Endothelial cell (in vitro differentiated cells): ENCODE measurements around the gene MS4A2. TPM values are rescaled to one million over a fixed set of nuclear protein-coding genes. Genes with fewer than 3 reads are reported as not detected.

Source experiments
- DNase-seq: peaks from one replicate; pipeline ENCODE4 v3.0.0; 2021; ENCODE audit warnings: low spot score
- H3K27ac Mint-ChIP-seq: one replicate; pipeline ENCODE4 v1.8.0; 2021; ENCODE audit warnings: mixed read lengths, inconsistent platforms; ENCODE audit not compliant: unreplicated experiment
- H3K27me3 Mint-ChIP-seq: one replicate; pipeline ENCODE4 v1.8.0; 2021; ENCODE audit warnings: mild to moderate bottlenecking, moderate library complexity, mixed read lengths, inconsistent platforms; ENCODE audit not compliant: unreplicated experiment
- H3K36me3 Mint-ChIP-seq: one replicate; pipeline ENCODE4 v1.8.0; 2021; ENCODE audit warnings: mild to moderate bottlenecking, low read depth, mixed read lengths, inconsistent platforms; ENCODE audit not compliant: unreplicated experiment
- H3K4me1 Mint-ChIP-seq: one replicate; pipeline ENCODE4 v1.8.0; 2021; ENCODE audit warnings: mild to moderate bottlenecking, mixed read lengths, inconsistent platforms; ENCODE audit not compliant: unreplicated experiment
- H3K4me3 Mint-ChIP-seq: one replicate; pipeline ENCODE4 v1.8.0; 2021; ENCODE audit warnings: mild to moderate bottlenecking, mixed read lengths, inconsistent platforms; ENCODE audit not compliant: unreplicated experiment
- H3K9me3 Mint-ChIP-seq: one replicate; pipeline ENCODE4 v1.8.0; 2021; ENCODE audit warnings: mixed read lengths, inconsistent platforms; ENCODE audit not compliant: unreplicated experiment
- total RNA-seq: library from RNA; stranded (reverse); fragmentation: NEBNext Ultra II Directional; extraction: Animal tissue kit (Norgen Biotek cat#: 25700); gene quantifications from one replicate; pipeline ENCODE4 v1.2.1, GENCODE V29; 2021; ENCODE audit not compliant: unreplicated experiment
- TF ChIP-seq, protein P1 (sequence below): fragments of 200-600 bp; sonication (generic); IDR thresholded peaks from one replicate; pipeline ENCODE4 v1.5.0; 2021; ENCODE audit warnings: antibody characterized with exemption; ENCODE audit not compliant: unreplicated experiment

The MS4A2 gene
- total RNA-seq, 1 donor from 2014 or later = 0.10 TPM

DNA sequence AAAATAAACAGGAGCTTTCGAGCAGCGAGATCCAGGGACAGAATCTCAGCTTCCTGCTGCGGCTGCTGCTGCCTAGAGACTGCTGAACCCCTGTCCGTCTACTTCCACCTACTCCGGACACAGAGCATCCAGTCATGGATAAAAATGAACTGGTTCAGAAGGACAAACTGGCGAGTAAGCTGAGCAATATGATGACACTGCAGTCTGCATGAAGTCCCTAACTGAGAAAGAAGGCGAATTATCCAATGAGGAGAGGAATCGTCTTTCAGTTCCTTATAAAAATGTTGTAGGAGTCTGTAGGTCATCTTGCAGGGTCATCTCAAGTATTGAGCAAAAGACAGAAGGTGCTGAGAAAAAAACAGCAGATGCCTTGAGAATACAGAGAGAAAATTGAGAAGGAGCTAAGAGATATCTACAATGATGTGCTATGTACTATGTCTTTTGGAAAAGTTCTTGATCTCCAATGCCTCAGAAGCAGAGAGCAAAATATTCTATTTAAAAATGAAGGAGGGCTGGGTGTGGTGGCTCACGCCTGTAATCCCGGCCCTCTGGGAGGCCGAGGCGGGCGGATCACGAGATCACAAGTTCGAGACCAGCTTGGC lies 11.1 kb upstream of the MS4A2 start:
- Mint-ChIP-seq H3K4me1 (peaks cover 6% of the 10 kb centered on the region), H3K27ac (no peak overlapping the region), H3K9me3 (no peaks in the 10 kb centered on the region), H3K4me3 (no peak overlapping the region), H3K36me3 (no peaks in the 10 kb centered on the region), H3K27me3 (peaks cover 3% of the 10 kb centered on the region)
- TF ChIP-seq, protein P1, sequence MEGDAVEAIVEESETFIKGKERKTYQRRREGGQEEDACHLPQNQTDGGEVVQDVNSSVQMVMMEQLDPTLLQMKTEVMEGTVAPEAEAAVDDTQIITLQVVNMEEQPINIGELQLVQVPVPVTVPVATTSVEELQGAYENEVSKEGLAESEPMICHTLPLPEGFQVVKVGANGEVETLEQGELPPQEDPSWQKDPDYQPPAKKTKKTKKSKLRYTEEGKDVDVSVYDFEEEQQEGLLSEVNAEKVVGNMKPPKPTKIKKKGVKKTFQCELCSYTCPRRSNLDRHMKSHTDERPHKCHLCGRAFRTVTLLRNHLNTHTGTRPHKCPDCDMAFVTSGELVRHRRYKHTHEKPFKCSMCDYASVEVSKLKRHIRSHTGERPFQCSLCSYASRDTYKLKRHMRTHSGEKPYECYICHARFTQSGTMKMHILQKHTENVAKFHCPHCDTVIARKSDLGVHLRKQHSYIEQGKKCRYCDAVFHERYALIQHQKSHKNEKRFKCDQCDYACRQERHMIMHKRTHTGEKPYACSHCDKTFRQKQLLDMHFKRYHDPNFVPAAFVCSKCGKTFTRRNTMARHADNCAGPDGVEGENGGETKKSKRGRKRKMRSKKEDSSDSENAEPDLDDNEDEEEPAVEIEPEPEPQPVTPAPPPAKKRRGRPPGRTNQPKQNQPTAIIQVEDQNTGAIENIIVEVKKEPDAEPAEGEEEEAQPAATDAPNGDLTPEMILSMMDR = no peak
- no peak for DNase-seq

DNA sequence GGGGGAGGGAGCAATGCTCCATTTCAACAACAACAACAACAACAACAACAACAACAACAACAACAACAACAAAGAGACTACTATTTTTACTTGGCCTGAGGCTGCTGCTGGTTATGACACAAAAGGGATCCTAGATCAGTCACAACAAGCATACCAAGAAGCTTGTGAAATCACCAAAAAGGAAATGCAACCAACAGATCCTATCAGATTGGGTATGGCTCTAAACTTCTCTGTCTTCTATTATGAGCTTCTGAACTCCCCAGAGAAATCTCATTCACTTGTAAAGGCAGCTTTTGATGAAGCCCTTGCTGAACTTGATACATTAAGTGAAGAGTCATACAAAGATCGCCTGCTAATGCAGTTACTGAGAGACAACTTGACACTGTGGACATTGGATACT lies 10.5 kb upstream of the MS4A2 start:
- Mint-ChIP-seq H3K36me3 (no peaks in the 10 kb centered on the region), H3K27me3 (peaks cover 3% of the 10 kb centered on the region), H3K4me3 (no peak overlapping the region), H3K4me1 (peaks cover 6% of the 10 kb centered on the region), H3K27ac (no peak overlapping the region), H3K9me3 (no peaks in the 10 kb centered on the region)
- TF ChIP-seq, protein P1 = no peak
- DNase-seq = no peak

DNA sequence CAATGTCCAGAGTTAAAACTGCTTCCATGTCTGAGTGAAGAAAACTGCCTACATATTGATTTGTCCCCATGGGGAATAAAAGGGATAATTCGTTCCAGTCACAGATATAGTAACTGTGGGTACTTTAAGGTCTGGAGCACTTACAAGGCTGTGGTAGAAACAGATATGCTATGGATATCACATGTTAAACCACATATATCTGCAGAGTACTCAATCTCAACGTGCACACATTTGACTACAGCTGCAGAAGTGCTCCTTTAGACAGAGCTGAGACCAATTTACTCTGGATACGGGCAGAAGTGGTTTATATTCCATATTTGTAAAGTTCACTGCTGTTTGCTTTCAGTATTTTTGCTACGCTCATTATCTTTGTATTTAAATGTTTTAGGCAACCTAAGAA lies 9.7 kb upstream of the MS4A2 start:
- TF ChIP-seq, protein P1 = no peak
- no peak overlapping the region for H3K4me3 Mint-ChIP-seq
- H3K4me1 Mint-ChIP-seq = peaks cover 6% of the 10 kb centered on the region
- no peaks in the 10 kb centered on the region for H3K9me3 Mint-ChIP-seq
- peaks cover 3% of the 10 kb centered on the region for H3K27me3 Mint-ChIP-seq
- H3K36me3 Mint-ChIP-seq = no peaks in the 10 kb centered on the region
- H3K27ac Mint-ChIP-seq = no peak overlapping the region
- DNase-seq = no peak

DNA sequence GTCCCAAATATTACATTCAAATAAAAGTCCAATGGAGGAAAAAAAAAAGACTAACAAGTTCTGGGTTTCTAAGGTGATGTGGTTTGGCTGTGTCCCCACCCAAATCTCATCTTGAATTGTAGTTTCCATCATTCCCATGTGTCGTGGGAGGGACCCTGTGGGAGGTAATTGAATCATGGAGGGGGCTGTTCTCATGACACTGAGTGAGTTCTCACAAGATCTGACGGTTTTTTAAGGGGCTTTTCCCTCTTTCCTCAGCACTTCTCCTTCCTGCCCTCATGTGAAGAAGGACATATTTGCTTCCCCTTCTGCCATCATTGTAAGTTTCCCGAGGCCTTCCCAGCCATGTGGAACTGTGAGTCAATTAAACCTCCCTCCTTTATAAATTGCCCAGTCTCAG lies 7.9 kb upstream of the MS4A2 start:
- DNase-seq = no peak
- H3K27ac Mint-ChIP-seq = no peak overlapping the region
- no peak overlapping the region for H3K4me3 Mint-ChIP-seq
- no peaks in the 10 kb centered on the region for H3K36me3 Mint-ChIP-seq
- H3K4me1 Mint-ChIP-seq = peaks cover 10% of the 10 kb centered on the region
- peaks cover 3% of the 10 kb centered on the region for H3K27me3 Mint-ChIP-seq
- TF ChIP-seq, protein P1 = no peak
- H3K9me3 Mint-ChIP-seq = no peaks in the 10 kb centered on the region

DNA sequence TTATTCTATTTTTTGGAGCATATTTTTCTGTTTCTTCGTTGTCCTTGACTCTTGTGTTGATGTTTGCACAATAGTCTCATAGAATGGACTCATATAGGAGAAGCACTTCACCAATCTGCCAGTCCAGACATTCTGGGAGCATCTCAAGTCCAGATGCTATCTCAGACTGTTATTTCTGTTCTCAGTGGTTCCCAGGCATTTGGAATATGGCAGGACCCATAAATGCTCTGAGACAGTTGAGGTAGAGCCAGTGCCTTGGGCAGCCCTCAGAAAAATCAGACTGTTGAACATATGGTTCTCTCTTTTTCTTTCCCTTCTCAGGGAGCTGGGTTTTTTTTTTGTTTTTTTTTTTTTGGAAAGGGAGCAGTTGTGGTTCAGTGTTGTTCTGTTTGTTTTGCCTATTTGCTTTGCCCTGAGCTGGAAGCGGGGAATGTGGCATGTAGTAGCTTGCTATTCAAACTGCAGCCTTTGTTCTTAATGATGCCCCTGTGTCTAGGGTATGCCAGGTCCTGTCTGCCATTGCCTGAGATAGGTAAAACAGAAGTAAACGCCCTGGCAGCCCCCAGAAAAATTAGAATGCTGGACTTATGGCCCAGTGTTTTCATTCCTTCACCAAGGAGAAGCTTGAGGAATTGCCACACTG lies 3.7 kb upstream of the MS4A2 start:
- DNase-seq = no peak
- TF ChIP-seq, protein P1 = no peak
- peaks cover 9% of the 10 kb centered on the region for H3K4me1 Mint-ChIP-seq
- no peak overlapping the region for H3K27ac Mint-ChIP-seq
- H3K27me3 Mint-ChIP-seq = peaks cover 2% of the 10 kb centered on the region
- no peaks in the 10 kb centered on the region for H3K36me3 Mint-ChIP-seq
- H3K4me3 Mint-ChIP-seq = no peak overlapping the region
- H3K9me3 Mint-ChIP-seq = no peaks in the 10 kb centered on the region
